ENCODE measurements around the gene CNR1. TPM values are rescaled to one million over a fixed set of nuclear protein-coding genes. Genes with fewer than 3 reads are reported as not detected.

The CNR1 gene
- total RNA-seq, 1 experiment from 2014 or later = 0.48 TPM

- peaks cover 45% of the 10 kb centered on the region for H3K27me3 Mint-ChIP-seq (ENCODE audit: low read depth)
- no peaks in the 10 kb centered on the region for H3K36me3 Mint-ChIP-seq
- H3K9me3 Mint-ChIP-seq = no peaks in the 10 kb centered on the region
- POLR2A ChIA-PET = no interaction called here
- H3K4me3 Mint-ChIP-seq = no peak overlapping the region
- ATAC-seq (no peak), DNase-seq (ENCODE audit: low spot score) (no peak)
- no peak overlapping the region for H3K27ac Mint-ChIP-seq
- peaks cover 20% of the 10 kb centered on the region for H3K4me1 Mint-ChIP-seq
- CTCF ChIA-PET = no interaction called here
- no peak for TF ChIP-seq FOXP4 (CRISPR knock-in tag; IDR thresholded peaks at IDR 0.05)
- no peak for TF ChIP-seq ATF1 (CRISPR knock-in tag; IDR thresholded peaks at IDR 0.05)
- TF ChIP-seq NFE2L1 (CRISPR knock-in tag; IDR thresholded peaks at IDR 0.05) = no peak
- TF ChIP-seq ZNF263 (CRISPR knock-in tag; IDR thresholded peaks at IDR 0.05; ENCODE audit: low read depth) = no peak
- TF ChIP-seq CDX4 (CRISPR knock-in tag; IDR thresholded peaks at IDR 0.05; ENCODE audit: borderline replicate concordance) = no peak
- TF ChIP-seq ZMAT4 (CRISPR knock-in tag; IDR thresholded peaks at IDR 0.05) = no peak
- no peak for TF ChIP-seq TP53 (CRISPR knock-in tag; IDR thresholded peaks at IDR 0.05)
- no peak for TF ChIP-seq CBFB (CRISPR knock-in tag; IDR thresholded peaks at IDR 0.05; ENCODE audit: low read depth)
- no peak for TF ChIP-seq CTCF (IDR thresholded peaks at IDR 0.05)
Observed at GRCh38 chr6:88164061-88164460, 2.1 kb downstream of the CNR1 start.

GRCh38 chr6:88163616-88164015 lies 2.5 kb downstream of the CNR1 start:
- TF ChIP-seq FOXP1 (CRISPR knock-in tag; IDR thresholded peaks at IDR 0.05; ENCODE audit: borderline replicate concordance) = no peak
- ChIA-PET POLR2A (no interaction called here), CTCF (no interaction called here)
- ATAC-seq = no peak
- Mint-ChIP-seq H3K4me3 (no peak overlapping the region), H3K27me3 (ENCODE audit: low read depth) (peaks cover 41% of the 10 kb centered on the region), H3K4me1 (peaks cover 21% of the 10 kb centered on the region), H3K36me3 (no peaks in the 10 kb centered on the region), H3K9me3 (no peaks in the 10 kb centered on the region), H3K27ac (no peak overlapping the region)
- no peak for DNase-seq (ENCODE audit: low spot score)

GRCh38 chr6:88161940-88162339 lies 4.2 kb downstream of the CNR1 start:
- peaks cover 25% of the 10 kb centered on the region for H3K27me3 Mint-ChIP-seq (ENCODE audit: low read depth)
- ChIA-PET POLR2A (no interaction called here), CTCF (no interaction called here)
- no peak overlapping the region for H3K4me3 Mint-ChIP-seq
- no peak overlapping the region for H3K27ac Mint-ChIP-seq
- peaks cover 18% of the 10 kb centered on the region for H3K4me1 Mint-ChIP-seq
- no peak for ATAC-seq
- no peaks in the 10 kb centered on the region for H3K9me3 Mint-ChIP-seq
- H3K36me3 Mint-ChIP-seq = no peaks in the 10 kb centered on the region
- no peak for DNase-seq (ENCODE audit: low spot score)
- TF ChIP-seq JUN (CRISPR knock-in tag; IDR thresholded peaks at IDR 0.05) = no peak
- TF ChIP-seq IRF2 (CRISPR knock-in tag; IDR thresholded peaks at IDR 0.05; ENCODE audit: borderline replicate concordance, low read depth) = no peak
- no peak for TF ChIP-seq GTF2I (CRISPR knock-in tag; conservative IDR thresholded peaks at IDR 0.05)
- no peak for TF ChIP-seq GRHL2 (CRISPR knock-in tag; IDR thresholded peaks at IDR 0.05; ENCODE audit: insufficient replicate concordance, severe bottlenecking)
- no peak for TF ChIP-seq USF1 (CRISPR knock-in tag; IDR thresholded peaks at IDR 0.05)
- no peak for TF ChIP-seq AFF4 (CRISPR knock-in tag; IDR thresholded peaks at IDR 0.05; ENCODE audit: borderline replicate concordance)
- TF ChIP-seq SOX15 (CRISPR knock-in tag; IDR thresholded peaks at IDR 0.05) = no peak
- TF ChIP-seq ESRRA (CRISPR knock-in tag; IDR thresholded peaks at IDR 0.05; ENCODE audit: borderline replicate concordance) = no peak
- TF ChIP-seq TCF7 (CRISPR knock-in tag; IDR thresholded peaks at IDR 0.05; ENCODE audit: low read depth) = no peak
- TF ChIP-seq ZNF219 (CRISPR knock-in tag; IDR thresholded peaks at IDR 0.05; ENCODE audit: borderline replicate concordance) = no peak
- TF ChIP-seq TP53 (CRISPR knock-in tag; IDR thresholded peaks at IDR 0.05) = no peak
- TF ChIP-seq CREM (CRISPR knock-in tag; IDR thresholded peaks at IDR 0.05) = no peak
- TF ChIP-seq E2F4 (CRISPR knock-in tag; IDR thresholded peaks at IDR 0.05; ENCODE audit: borderline replicate concordance, low read depth) = no peak
- no peak for TF ChIP-seq TEAD1 (CRISPR knock-in tag; IDR thresholded peaks at IDR 0.05)

All from WTC11 (cell line).